Neuronal stem cell (in vitro differentiated cells): Measurements from ENCODE around the gene PLXNB3.

Experiments
- DNase-seq: peaks from one replicate; pipeline ENCODE4 v3.0.0-alpha.2; 2013; ENCODE audit warnings: low spot score
- H2AFZ ChIP-seq: one replicate; pipeline ENCODE4 v1.6.1; 2013; ENCODE audit warnings: mild to moderate bottlenecking, low read length, inconsistent platforms
- H2AK5ac ChIP-seq: 2 replicates; pipeline ENCODE4 v1.6.1; 2013; ENCODE audit warnings: low read depth, mild to moderate bottlenecking, inconsistent platforms, low read length, moderate library complexity, mixed read lengths
- H2BK120ac ChIP-seq: 2 replicates; pipeline ENCODE4 v1.6.1; 2013; ENCODE audit warnings: low read depth, mild to moderate bottlenecking, inconsistent platforms, low read length, moderate library complexity, mixed read lengths
- H2BK12ac ChIP-seq: one replicate; pipeline ENCODE4 v1.6.1; 2013; ENCODE audit warnings: low read length, inconsistent platforms
- H2BK15ac ChIP-seq: 2 replicates; pipeline ENCODE4 v1.6.1; 2013; ENCODE audit warnings: mild to moderate bottlenecking, low read length, inconsistent platforms, mixed read lengths
- H2BK5ac ChIP-seq: one replicate; pipeline ENCODE4 v1.6.1; 2013; ENCODE audit warnings: inconsistent platforms, mild to moderate bottlenecking, low read length, moderate library complexity
- H3K14ac ChIP-seq: one replicate; pipeline ENCODE4 v1.6.1; 2013; ENCODE audit warnings: low read length, inconsistent platforms
- H3K18ac ChIP-seq: 2 replicates; pipeline ENCODE4 v1.6.1; 2013; ENCODE audit warnings: low read length, inconsistent platforms
- H3K23ac ChIP-seq: 2 replicates; pipeline ENCODE4 v1.6.1; 2013; ENCODE audit warnings: low read depth, mild to moderate bottlenecking, mixed read lengths, low read length, inconsistent platforms; ENCODE audit not compliant: poor library complexity
- H3K27ac ChIP-seq: replicated peaks from 3 replicates; pipeline ENCODE4 v1.5.1; 2013; ENCODE audit warnings: low read length, inconsistent platforms
- H3K27me3 ChIP-seq, 3 experiments: 2 replicates each; pipeline ENCODE4 v1.6.1; 2013; ENCODE audit warnings: low read length in 3 of 3, mild to moderate bottlenecking in 2 of 3, inconsistent platforms in 1 of 3, low read depth in 1 of 3, mixed read lengths in 1 of 3, moderate library complexity in 1 of 3; ENCODE audit not compliant: control insufficient read depth in 3 of 3, insufficient read depth in 3 of 3
- H3K36me3 ChIP-seq, 2 donors: replicated peaks in 1 of 2; 2 replicates each; pipeline ENCODE4 v1.6.1; 2013; ENCODE audit warnings: low read length in 2 of 2; ENCODE audit not compliant: control insufficient read depth in 2 of 2, insufficient read depth in 2 of 2
- H3K4ac ChIP-seq: 2 replicates; pipeline ENCODE4 v1.6.1; 2013; ENCODE audit warnings: inconsistent platforms, mild to moderate bottlenecking, low read length, moderate library complexity
- H3K4me1 ChIP-seq, 2 donors: 1 replicate in 1 of 2; 2 replicates in 1 of 2; pipeline ENCODE4 v1.6.1; 2013; ENCODE audit warnings: low read length in 2 of 2, low read depth in 1 of 2; ENCODE audit not compliant: control insufficient read depth in 2 of 2, insufficient read depth in 1 of 2
- H3K4me2 ChIP-seq: one replicate; pipeline ENCODE4 v1.6.1; 2013; ENCODE audit warnings: mild to moderate bottlenecking, low read length, inconsistent platforms; ENCODE audit not compliant: insufficient read depth, poor library complexity, severe bottlenecking
- H3K4me3 ChIP-seq, 2 donors: 2 replicates each; pipeline ENCODE4 v1.5.1; 2013; ENCODE audit warnings: low read length in 2 of 2, mild to moderate bottlenecking in 2 of 2, inconsistent platforms in 1 of 2, moderate library complexity in 1 of 2
- H3K79me1 ChIP-seq: one replicate; pipeline ENCODE4 v1.6.1; 2013; ENCODE audit warnings: low read depth, mild to moderate bottlenecking, inconsistent platforms, low read length, moderate library complexity
- H3K9ac ChIP-seq: one replicate; pipeline ENCODE4 v1.6.1; 2013; ENCODE audit warnings: mild to moderate bottlenecking, low read depth, low read length, inconsistent platforms; ENCODE audit not compliant: poor library complexity
- H3K9me3 ChIP-seq, 2 donors: replicated peaks in 1 of 2; 2 replicates each; pipeline versions ENCODE3 to v1.6.1; 2013; ENCODE audit warnings: low read length in 2 of 2, mild to moderate bottlenecking in 2 of 2, inconsistent platforms in 1 of 2, low read depth in 1 of 2, mixed read lengths in 1 of 2, moderate library complexity in 1 of 2; ENCODE audit not compliant: control insufficient read depth in 2 of 2, insufficient read depth in 1 of 2
- H4K8ac ChIP-seq: one replicate; pipeline ENCODE4 v1.6.1; 2013; ENCODE audit warnings: low read depth, mild to moderate bottlenecking, inconsistent platforms, low read length, moderate library complexity
- H4K91ac ChIP-seq: one replicate; pipeline ENCODE4 v1.6.1; 2013; ENCODE audit warnings: low read length, low read depth, mild to moderate bottlenecking, inconsistent platforms; ENCODE audit not compliant: poor library complexity
- WGBS, 2 donors: extraction: QIAGEN DNeasy Blood & Tissue Kit; methylation state at CpG; one replicate each; pipeline ENCODE4 v1.1.7; 2013; ENCODE audit warnings: missing lambda C conversion rate in 2 of 2, mixed read lengths in 1 of 2; ENCODE audit not compliant: insufficient read length in 2 of 2, insufficient replicate concordance in 1 of 2; ENCODE audit errors: extremely low coverage in 2 of 2; 5-methylcytosine and 5-hydroxymethylcytosine counted together

Gene PLXNB3

DNA sequence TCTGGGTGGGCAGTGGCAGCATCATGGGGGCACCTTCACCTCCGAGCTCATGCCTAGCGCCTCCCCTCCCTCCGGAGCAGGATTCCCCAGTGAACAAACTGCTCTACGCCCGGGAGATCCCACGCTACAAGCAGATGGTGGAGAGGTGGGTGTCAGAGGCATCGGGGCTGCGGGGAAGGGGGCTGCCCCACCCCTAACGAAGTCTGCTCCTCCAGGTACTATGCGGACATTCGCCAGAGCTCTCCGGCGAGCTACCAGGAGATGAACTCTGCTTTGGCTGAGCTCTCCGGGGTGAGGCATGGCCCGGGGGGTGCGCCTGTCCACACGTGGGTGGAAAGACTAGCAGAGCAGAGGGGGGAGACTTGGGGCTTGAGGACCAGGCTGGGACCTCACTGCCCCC is 14.1 kb downstream of the PLXNB3 start:
- Histone ChIP-seq H3K27ac (no peak overlapping the region), H3K4me3 (no peak overlapping the region), H3K4ac (no peak overlapping the region), H2BK5ac (no peak overlapping the region), H3K14ac (no peak overlapping the region), H3K9ac (no peak overlapping the region), H2AK5ac (no peak overlapping the region), H3K79me1 (no peaks in the 10 kb centered on the region), H2BK120ac (no peak overlapping the region), H3K18ac (no peak overlapping the region), H2AFZ (no peak overlapping the region), H2BK15ac (no peak overlapping the region), H3K4me2 (no peak overlapping the region), H2BK12ac (no peak overlapping the region), H3K36me3 (no peaks in the 10 kb centered on the region), H3K9me3 (no peaks in the 10 kb centered on the region), H3K27me3 (no peaks in the 10 kb centered on the region), H4K91ac (no peak overlapping the region), H3K4me1 (peaks cover 0 to 1% of the 10 kb centered on the region in 2 donors), H3K23ac (no peak overlapping the region), H4K8ac (no peak overlapping the region)
- no peak for DNase-seq
- no CpG with 5 or more reads among the region's 17 CpGs for WGBS, 2 donors

DNA sequence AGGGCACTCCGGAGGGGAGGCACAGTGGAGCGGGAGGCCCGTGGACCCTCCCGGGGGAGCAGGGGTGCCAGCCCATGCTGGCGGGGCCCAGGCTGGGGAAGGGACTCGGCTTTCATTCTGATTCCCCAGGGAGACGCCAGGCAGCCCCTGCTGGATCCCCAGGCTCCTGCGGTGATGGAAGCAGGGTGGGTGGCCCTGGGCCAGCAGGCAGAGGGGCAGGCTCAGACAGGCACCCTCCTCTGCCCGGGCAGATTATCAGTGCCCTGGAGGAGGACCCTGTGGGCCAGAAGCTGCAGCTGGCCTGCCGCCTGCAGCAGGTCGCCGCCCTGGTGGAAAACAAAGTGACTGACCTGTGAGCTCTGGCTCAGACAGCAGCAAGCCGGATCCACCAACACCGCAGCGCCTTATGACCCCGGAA is 14.6 kb downstream of the PLXNB3 start:
- Histone ChIP-seq H3K23ac (no peak overlapping the region), H3K9ac (no peak overlapping the region), H3K9me3 (no peaks in the 10 kb centered on the region), H3K36me3 (peaks cover 0 to 3% of the 10 kb centered on the region in 2 donors), H2BK15ac (no peak overlapping the region), H3K4me3 (no peak overlapping the region), H4K8ac (no peak overlapping the region), H3K4me1 (peaks cover 0 to 1% of the 10 kb centered on the region in 2 donors), H3K4ac (no peak overlapping the region), H2BK5ac (no peak overlapping the region), H3K27me3 (no peaks in the 10 kb centered on the region), H3K79me1 (no peaks in the 10 kb centered on the region), H2BK120ac (no peak overlapping the region), H3K18ac (no peak overlapping the region), H3K4me2 (no peak overlapping the region), H2BK12ac (no peak overlapping the region), H2AK5ac (no peak overlapping the region), H3K14ac (no peak overlapping the region), H3K27ac (no peak overlapping the region), H4K91ac (no peak overlapping the region), H2AFZ (no peak overlapping the region)
- no peak for DNase-seq
- WGBS, 2 donors = no CpG with 5 or more reads among the region's 16 CpGs

DNA sequence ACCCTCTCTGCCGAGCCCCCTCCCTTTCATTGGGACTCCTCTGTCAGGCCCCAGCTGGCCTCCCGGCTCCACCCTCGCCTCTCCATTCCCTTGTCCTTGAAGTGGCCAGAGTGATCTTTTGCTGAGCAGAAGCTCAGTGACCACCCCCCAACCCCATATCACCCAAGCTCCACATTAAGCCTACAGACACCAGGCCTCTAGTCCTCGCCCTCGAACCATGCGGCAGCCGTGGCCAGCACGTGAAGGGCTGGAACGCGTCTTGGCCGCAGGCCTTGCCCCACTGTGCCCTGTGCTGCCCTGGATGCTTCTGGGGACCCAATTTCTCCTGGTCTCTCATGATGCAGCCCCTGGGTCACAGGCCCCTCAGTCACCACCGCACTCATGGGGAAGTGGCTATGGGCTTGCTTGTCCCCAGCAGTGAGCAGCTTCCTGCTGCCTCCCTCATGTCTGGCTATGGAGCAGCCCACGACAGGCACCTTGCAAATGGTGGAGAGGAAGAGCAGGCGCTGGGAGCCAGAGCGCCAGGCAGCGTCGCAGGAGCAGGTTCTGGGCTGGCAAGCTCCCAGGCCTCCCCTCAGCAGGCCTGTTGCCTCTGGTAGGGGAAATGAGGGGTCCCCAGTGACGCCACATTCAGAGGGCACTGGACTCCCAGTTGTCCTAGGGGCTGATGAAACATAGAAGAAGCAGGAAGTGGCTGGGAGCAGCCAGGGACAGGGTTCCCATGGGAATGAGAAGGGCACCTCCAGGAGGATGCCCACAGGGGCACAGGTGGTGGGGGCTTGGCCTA is 16.0 kb downstream of the PLXNB3 start:
- no peak overlapping the region for H3K4me3 ChIP-seq
- no peak overlapping the region for H3K4me2 ChIP-seq
- H3K79me1 ChIP-seq = no peaks in the 10 kb centered on the region
- no CpG with 5 or more reads among the region's 18 CpGs for whole genome bisulfite sequencing, 2 donors
- H3K9ac ChIP-seq = no peak overlapping the region
- no peak overlapping the region for H3K4ac ChIP-seq
- no peak overlapping the region for H3K27ac ChIP-seq
- peaks cover 0 to 4% of the 10 kb centered on the region in 2 donors for H3K36me3 ChIP-seq
- H3K14ac ChIP-seq = no peak overlapping the region
- H2AFZ ChIP-seq = no peak overlapping the region
- no peaks in the 10 kb centered on the region for H3K27me3 ChIP-seq
- H3K23ac ChIP-seq = no peak overlapping the region
- peak overlapping the region; percentile 63 for H2AK5ac ChIP-seq
- no peak overlapping the region for H2BK15ac ChIP-seq
- H3K4me1 ChIP-seq = peaks cover 0 to 1% of the 10 kb centered on the region in 2 donors
- no peak overlapping the region for H2BK12ac ChIP-seq
- H4K8ac ChIP-seq = peak overlapping the region; percentile 17
- no peak overlapping the region for H2BK120ac ChIP-seq
- DNase-seq = no peak
- no peak overlapping the region for H2BK5ac ChIP-seq
- no peaks in the 10 kb centered on the region for H3K9me3 ChIP-seq
- no peak overlapping the region for H4K91ac ChIP-seq
- H3K18ac ChIP-seq = no peak overlapping the region

DNA sequence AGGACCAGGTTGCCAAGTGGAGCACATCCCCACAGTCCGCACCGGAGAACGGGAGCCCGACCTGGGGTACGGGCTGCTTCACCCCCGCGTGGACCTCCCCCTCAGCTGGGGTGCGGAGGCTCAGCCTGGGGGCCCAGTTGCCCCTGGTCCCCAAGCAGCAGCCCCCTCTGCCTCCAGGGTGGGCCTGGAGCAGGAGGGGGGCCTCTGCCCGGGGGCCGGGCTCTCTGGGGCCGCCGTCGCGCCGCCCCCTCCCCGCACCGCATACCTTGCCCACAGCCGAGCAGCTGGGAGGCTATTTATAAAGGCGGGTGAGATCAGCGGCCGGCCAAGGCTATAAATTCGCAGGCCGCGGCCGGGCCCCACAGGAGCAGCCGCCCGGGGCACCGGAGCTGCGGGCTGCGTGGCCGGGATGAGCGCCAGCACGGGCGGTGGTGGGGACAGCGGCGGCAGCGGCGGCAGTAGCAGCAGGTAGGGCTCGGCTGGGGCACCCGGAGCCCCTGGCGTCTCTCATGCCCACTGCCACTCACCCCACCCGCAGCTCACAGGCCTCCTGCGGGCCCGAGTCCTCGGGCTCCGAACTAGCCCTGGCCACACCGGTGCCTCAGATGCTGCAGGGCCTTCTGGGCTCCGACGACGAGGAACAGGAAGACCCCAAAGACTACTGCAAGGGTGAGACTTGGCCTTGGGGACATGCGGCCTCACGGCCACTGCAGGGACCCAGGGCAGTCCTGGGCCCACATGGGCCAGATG is 16.8 kb downstream of the PLXNB3 start, which contains the start of gene SRPK3:
SRPK3 (plus strand) TSS at position 364 of the 750 bp plus-strand sequence; CDS start at position 410, 46 bp downstream.
- Histone ChIP-seq H2AK5ac (peak within 1 kb of the TSS; percentile 63), H3K27ac (no peak within 1 kb of the TSS), H2AFZ (no peak within 1 kb of the TSS), H3K4me1 (peaks cover 0 to 1% of the 10 kb centered on the region in 2 donors), H3K79me1 (no peaks in the 10 kb centered on the region), H3K14ac (no peak within 1 kb of the TSS), H3K4me2 (no peak within 1 kb of the TSS), H4K8ac (peak within 1 kb of the TSS; percentile 17), H3K36me3 (peaks cover under 1 to 5% of the 10 kb centered on the region in 2 donors), H3K4me3 (no peak within 1 kb of the TSS), H3K9me3 (no peaks in the 10 kb centered on the region), H3K9ac (no peak within 1 kb of the TSS), H3K4ac (no peak within 1 kb of the TSS), H3K18ac (no peak within 1 kb of the TSS), H2BK12ac (no peak within 1 kb of the TSS), H3K23ac (peak within 1 kb of the TSS; percentile 31), H3K27me3 (no peaks in the 10 kb centered on the region), H4K91ac (no peak within 1 kb of the TSS), H2BK5ac (no peak within 1 kb of the TSS), H2BK120ac (no peak within 1 kb of the TSS), H2BK15ac (no peak within 1 kb of the TSS)
- WGBS, 2 donors = no CpG with 5 or more reads among the region's 52 CpGs
- no peak for DNase-seq
